HEK293 (cell line): ENCODE results near the gene PACRG.

Experiments used
- CTCF ChIA-PET: fragments of 350-600 bp; formaldehyde crosslinking; extraction: SDS; loops from one replicate; lab custom pipeline; 2021; ENCODE audit warnings: antibody characterized with exemption; lab: Yijun Ruan, JAX
- POLR2A ChIA-PET: fragments of 300-600 bp; formaldehyde crosslinking; extraction: SDS; loops from one replicate; lab custom pipeline; 2020; ENCODE audit warnings: antibody characterized with exemption, inconsistent platforms; lab: Yijun Ruan, JAX
- H3K27ac ChIP-seq: fragments of 200-500 bp; sonication (Bioruptor generic); 2 replicates; pipeline ENCODE4 v1.5.1; 2014; ENCODE audit warnings: low read depth, low read length, control low read depth, inconsistent platforms; ENCODE audit errors: extremely low read depth
- H3K36me3 ChIP-seq, 2 experiments: fragments of 200-500 bp in 1 of 2; sonication (Bioruptor generic) in 1 of 2; 1 replicate in 1 of 2; 2 replicates in 1 of 2; pipeline ENCODE4 v1.5.1; 2014 to 2017; ENCODE audit warnings: inconsistent platforms in 2 of 2, low read length in 2 of 2; ENCODE audit not compliant: control insufficient read depth in 2 of 2, insufficient read depth in 1 of 2
- H3K4me1 ChIP-seq: fragments of 200-500 bp; sonication (Bioruptor generic); 2 replicates; pipeline ENCODE4 v1.5.1; 2014; ENCODE audit warnings: mild to moderate bottlenecking, low read length, inconsistent platforms; ENCODE audit not compliant: control insufficient read depth, insufficient read depth
- H3K4me3 ChIP-seq: 2 replicates; pipeline ENCODE4 v1.5.1; 2011; ENCODE audit warnings: low read depth, mild to moderate bottlenecking, control low read depth, low read length, moderate library complexity
- H3K9me3 ChIP-seq: fragments of 200-500 bp; sonication (Bioruptor generic); 2 replicates; pipeline ENCODE4 v1.5.1; 2014; ENCODE audit warnings: low read depth, low read length, inconsistent platforms; ENCODE audit not compliant: control insufficient read depth, insufficient read depth
- GFI1B ChIP-seq: fragments of 450-650 bp; formaldehyde crosslinking; IDR thresholded peaks from 2 replicates; pipeline ENCODE4 v1.5.1; 2016; ENCODE audit warnings: missing biosample characterization, missing genetic modification characterization
- KLF1 ChIP-seq: fragments of 450-650 bp; formaldehyde crosslinking; IDR thresholded peaks from 2 replicates; pipeline ENCODE4 v1.5.1; 2016; ENCODE audit warnings: missing biosample characterization, missing genetic modification characterization
- KLF10 ChIP-seq: fragments of 450-650 bp; IDR thresholded peaks from 2 replicates; pipeline ENCODE4 v1.5.1; 2018; ENCODE audit warnings: missing biosample characterization, mild to moderate bottlenecking, missing genetic modification characterization
- KLF9 ChIP-seq: fragments of 450-650 bp; formaldehyde crosslinking; IDR thresholded peaks from 2 replicates; pipeline ENCODE4 v1.5.1; 2016; ENCODE audit warnings: missing biosample characterization, missing genetic modification characterization, low read depth
- SCRT2 ChIP-seq: fragments of 450-650 bp; formaldehyde crosslinking; IDR thresholded peaks from 2 replicates; pipeline ENCODE4 v1.5.1; 2016; ENCODE audit warnings: missing biosample characterization, missing genetic modification characterization
- WT1 ChIP-seq: fragments of 450-650 bp; formaldehyde crosslinking; IDR thresholded peaks from 2 replicates; pipeline ENCODE4 v1.5.1; 2016; ENCODE audit warnings: missing biosample characterization, missing genetic modification characterization
- YY1 ChIP-seq: fragments of 450-650 bp; formaldehyde crosslinking; IDR thresholded peaks from 2 replicates; pipeline ENCODE4 v1.5.1; 2018; ENCODE audit warnings: missing biosample characterization, missing genetic modification characterization
- ZIC2 ChIP-seq: fragments of 450-650 bp; formaldehyde crosslinking; IDR thresholded peaks from 2 replicates; pipeline ENCODE4 v1.5.1; 2016; ENCODE audit warnings: missing biosample characterization, missing genetic modification characterization
- ZNF155 ChIP-seq: fragments of 450-650 bp; formaldehyde crosslinking; IDR thresholded peaks from 2 replicates; pipeline ENCODE4 v1.5.1; 2016; ENCODE audit warnings: missing biosample characterization, missing genetic modification characterization
- ZNF211 ChIP-seq: fragments of 450-650 bp; formaldehyde crosslinking; IDR thresholded peaks from 2 replicates; pipeline ENCODE4 v1.5.1; 2016; ENCODE audit warnings: low read depth, missing biosample characterization, missing genetic modification characterization
- ZNF214 ChIP-seq: fragments of 450-650 bp; formaldehyde crosslinking; IDR thresholded peaks from 2 replicates; pipeline ENCODE4 v1.5.1; 2017; ENCODE audit warnings: missing biosample characterization, mild to moderate bottlenecking, missing genetic modification characterization, borderline replicate concordance
- ZNF266 ChIP-seq: fragments of 450-650 bp; formaldehyde crosslinking; IDR thresholded peaks from 2 replicates; pipeline ENCODE4 v1.5.1; 2016; ENCODE audit warnings: missing biosample characterization, missing genetic modification characterization, low read depth
- ZNF324 ChIP-seq: fragments of 450-650 bp; formaldehyde crosslinking; IDR thresholded peaks from 2 replicates; pipeline ENCODE4 v1.5.1; 2016; ENCODE audit warnings: missing biosample characterization, missing genetic modification characterization
- ZNF571 ChIP-seq: fragments of 450-650 bp; formaldehyde crosslinking; IDR thresholded peaks from 2 replicates; pipeline ENCODE4 v1.5.0; 2017; ENCODE audit warnings: missing biosample characterization, missing genetic modification characterization
- ZNF610 ChIP-seq: fragments of 450-650 bp; formaldehyde crosslinking; IDR thresholded peaks from 2 replicates; pipeline ENCODE4 v1.5.1; 2016; ENCODE audit warnings: missing biosample characterization, missing genetic modification characterization, borderline replicate concordance
- ZNF677 ChIP-seq: fragments of 450-650 bp; IDR thresholded peaks from 2 replicates; pipeline ENCODE4 v1.5.0; 2018; ENCODE audit warnings: missing biosample characterization, mild to moderate bottlenecking, missing genetic modification characterization, moderate library complexity
- ZNF747 ChIP-seq: fragments of 450-650 bp; formaldehyde crosslinking; IDR thresholded peaks from 2 replicates; pipeline ENCODE4 v1.5.1; 2016; ENCODE audit warnings: missing biosample characterization, missing genetic modification characterization
- TF ChIP-seq, protein P1 (sequence below): fragments of 450-650 bp; formaldehyde crosslinking; IDR thresholded peaks from 2 replicates; pipeline ENCODE4 v1.5.1; 2016; ENCODE audit warnings: missing biosample characterization, missing genetic modification characterization
- TF ChIP-seq, protein P2 (sequence below): fragments of 450-650 bp; formaldehyde crosslinking; IDR thresholded peaks from 2 replicates; pipeline ENCODE4 v1.5.1; 2016; ENCODE audit warnings: missing biosample characterization, missing genetic modification characterization, borderline replicate concordance

PACRG gene

DNA sequence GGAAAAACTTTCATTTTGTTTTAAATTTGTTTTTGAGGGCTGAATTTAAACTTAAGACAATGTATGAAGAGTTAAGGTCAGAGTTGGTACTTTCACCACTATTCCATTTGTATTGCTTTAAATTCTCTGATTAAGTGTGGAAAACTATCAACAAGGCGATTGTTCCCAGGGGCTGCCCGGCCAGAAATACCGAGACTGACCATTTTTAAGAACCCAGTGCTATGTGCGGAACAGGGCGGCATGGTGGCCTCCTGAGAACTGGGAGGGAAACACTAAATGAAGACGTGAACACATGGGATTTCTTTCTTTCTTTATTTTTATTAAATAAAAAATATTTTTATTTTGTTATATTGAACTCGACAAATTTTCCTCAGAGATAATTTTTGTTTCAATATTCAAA is 465.6 kb downstream of the PACRG start:
- TF ChIP-seq ZIC2 (no peak), ZNF324 (tag by site-specific recombination) (no peak), ZNF571 (tag by site-specific recombination) (no peak), ZNF155 (no peak), ZNF266 (no peak), GFI1B (tag by site-specific recombination) (no peak), KLF10 (no peak), ZNF747 (tag by site-specific recombination) (no peak), YY1 (tag by site-specific recombination) (no peak), ZNF610 (no peak), KLF9 (no peak), ZNF214 (tag by site-specific recombination) (no peak), ZNF677 (tag by site-specific recombination) (no peak), KLF1 (tag by site-specific recombination) (no peak)
- TF ChIP-seq, protein P1, sequence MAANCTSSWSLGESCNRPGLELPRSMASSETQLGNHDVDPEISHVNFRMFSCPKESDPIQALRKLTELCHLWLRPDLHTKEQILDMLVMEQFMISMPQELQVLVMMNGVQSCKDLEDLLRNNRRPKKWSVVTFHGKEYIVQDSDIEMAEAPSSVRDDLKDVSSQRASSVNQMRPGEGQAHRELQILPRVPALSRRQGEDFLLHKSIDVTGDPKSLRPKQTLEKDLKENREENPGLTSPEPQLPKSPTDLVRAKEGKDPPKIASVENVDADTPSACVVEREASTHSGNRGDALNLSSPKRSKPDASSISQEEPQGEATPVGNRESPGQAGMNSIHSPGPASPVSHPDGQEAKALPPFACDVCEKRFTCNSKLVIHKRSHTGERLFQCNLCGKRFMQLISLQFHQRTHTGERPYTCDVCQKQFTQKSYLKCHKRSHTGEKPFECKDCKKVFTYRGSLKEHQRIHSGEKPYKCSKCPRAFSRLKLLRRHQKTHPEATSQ (tag by site-specific recombination) = no peak
- TF ChIP-seq, protein P2, sequence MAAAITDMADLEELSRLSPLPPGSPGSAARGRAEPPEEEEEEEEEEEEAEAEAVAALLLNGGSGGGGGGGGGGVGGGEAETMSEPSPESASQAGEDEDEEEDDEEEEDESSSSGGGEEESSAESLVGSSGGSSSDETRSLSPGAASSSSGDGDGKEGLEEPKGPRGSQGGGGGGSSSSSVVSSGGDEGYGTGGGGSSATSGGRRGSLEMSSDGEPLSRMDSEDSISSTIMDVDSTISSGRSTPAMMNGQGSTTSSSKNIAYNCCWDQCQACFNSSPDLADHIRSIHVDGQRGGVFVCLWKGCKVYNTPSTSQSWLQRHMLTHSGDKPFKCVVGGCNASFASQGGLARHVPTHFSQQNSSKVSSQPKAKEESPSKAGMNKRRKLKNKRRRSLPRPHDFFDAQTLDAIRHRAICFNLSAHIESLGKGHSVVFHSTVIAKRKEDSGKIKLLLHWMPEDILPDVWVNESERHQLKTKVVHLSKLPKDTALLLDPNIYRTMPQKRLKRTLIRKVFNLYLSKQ (tag by site-specific recombination) = no peak
- no peak overlapping the region for H3K4me3 ChIP-seq
- H3K36me3 ChIP-seq = no peaks in the 10 kb centered on the region
- no peak overlapping the region for H3K27ac ChIP-seq
- ChIA-PET CTCF (no interaction called here), POLR2A (no interaction called here)
- H3K4me1 ChIP-seq = no peaks in the 10 kb centered on the region
- no peaks in the 10 kb centered on the region for H3K9me3 ChIP-seq

DNA sequence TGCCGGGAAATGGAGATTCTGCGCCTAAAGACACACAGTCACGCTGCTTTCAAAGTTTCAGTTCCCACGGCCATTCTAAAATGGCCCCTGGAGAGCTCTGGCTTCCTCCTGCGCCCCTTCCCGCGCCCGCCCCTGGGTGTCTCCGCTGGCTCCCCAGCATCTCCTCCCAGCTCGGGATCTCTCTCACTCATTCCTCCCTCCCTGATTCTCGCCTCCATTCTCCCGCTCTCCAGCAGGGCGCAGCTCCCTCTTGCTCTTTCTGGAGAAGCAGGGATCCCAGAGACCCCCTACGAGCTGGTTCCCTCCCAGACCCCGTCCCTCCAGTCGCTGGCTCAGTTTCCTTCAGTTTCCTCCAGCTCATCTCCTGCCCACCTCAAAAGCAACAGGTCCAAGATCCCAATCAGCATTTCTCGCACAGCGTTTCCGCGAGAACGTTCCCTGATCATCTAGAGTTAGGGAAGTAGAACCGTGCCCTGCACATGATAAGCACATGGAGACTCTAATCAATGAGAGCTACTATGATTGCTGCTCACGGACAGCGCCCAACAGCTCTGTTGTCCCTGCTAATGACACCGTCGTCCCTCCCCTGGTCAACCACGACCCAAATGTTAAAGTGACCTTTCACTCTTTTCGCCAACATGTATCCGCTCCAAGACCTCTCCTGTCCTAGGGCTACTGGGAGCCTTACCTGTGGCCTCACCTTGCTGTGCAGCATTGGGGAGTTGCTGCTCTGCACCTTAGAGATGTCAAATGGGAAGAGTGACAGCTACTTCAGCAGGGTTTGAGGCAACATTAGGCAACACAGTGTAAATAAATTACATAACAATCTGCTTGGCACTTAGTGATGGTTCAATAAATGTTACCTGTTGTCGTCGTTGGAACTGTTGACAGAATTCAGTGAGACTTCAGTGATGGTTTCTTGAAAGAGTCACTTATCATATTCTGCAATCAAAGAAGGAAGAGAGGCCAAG is 468.2 kb downstream of the PACRG start:
- H3K9me3 ChIP-seq = no peaks in the 10 kb centered on the region
- no peaks in the 10 kb centered on the region for H3K36me3 ChIP-seq
- ChIA-PET POLR2A (no interaction called here), CTCF (no interaction called here)
- TF ChIP-seq SCRT2 (tag by site-specific recombination) = 0 out of 2 replicates have a peak, but pooled peaks have one; percentile 20
- no peak for TF ChIP-seq ZNF211 (tag by site-specific recombination)
- no peaks in the 10 kb centered on the region for H3K4me1 ChIP-seq
- no peak overlapping the region for H3K27ac ChIP-seq
- no peak overlapping the region for H3K4me3 ChIP-seq

DNA sequence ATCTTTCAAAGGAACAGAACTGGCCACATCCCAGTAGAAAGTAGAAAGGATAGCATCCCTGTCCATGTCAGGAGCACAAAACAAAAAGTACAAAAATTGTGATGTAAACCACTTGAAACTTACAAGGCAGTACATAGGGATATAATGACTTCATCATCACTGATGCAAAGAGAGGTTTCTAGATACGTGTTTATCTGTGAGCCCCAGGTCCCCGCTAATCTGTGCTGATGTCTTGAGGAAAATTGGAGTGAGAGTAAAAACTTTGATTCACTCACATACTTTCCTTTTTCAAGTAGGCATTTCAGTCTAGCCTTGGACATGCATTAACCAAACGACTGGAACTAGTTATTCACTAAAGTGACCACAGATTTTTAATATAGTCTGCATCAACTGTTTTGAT is 470.1 kb downstream of the PACRG start:
- CTCF ChIA-PET = interaction anchor here (0.6 kb wide), 1 partner anchor 50 kb away, joined by 4 read pairs; no protein-coding TSS in a partner anchor
- TF ChIP-seq WT1 (tag by site-specific recombination) = no peak
- Histone ChIP-seq H3K9me3 (no peaks in the 10 kb centered on the region), H3K36me3 (no peaks in the 10 kb centered on the region), H3K4me3 (no peak overlapping the region), H3K27ac (no peak overlapping the region), H3K4me1 (no peaks in the 10 kb centered on the region)
- POLR2A ChIA-PET = no interaction called here
